K562 (cell line): Measurements from ENCODE around the gene HMCES.

Experiments
- BRD9 ChIP-seq: fragments of 450-650 bp; IDR thresholded peaks from 2 replicates; pipeline ENCODE4 v1.6.1; 2018; ENCODE audit warnings: low read depth; ENCODE audit not compliant: partially characterized antibody
- TF ChIP-seq, protein P1 (sequence below): sonication (generic); formaldehyde crosslinking; IDR thresholded peaks from 2 replicates; pipeline ENCODE4 v1.8.0; 2022; ENCODE audit warnings: mild to moderate bottlenecking, missing genetic modification reagents, borderline replicate concordance

GRCh38 chr3:129345971-129346370, 67.3 kb downstream of the HMCES start:
- no peak for TF ChIP-seq BRD9
- TF ChIP-seq, protein P1, sequence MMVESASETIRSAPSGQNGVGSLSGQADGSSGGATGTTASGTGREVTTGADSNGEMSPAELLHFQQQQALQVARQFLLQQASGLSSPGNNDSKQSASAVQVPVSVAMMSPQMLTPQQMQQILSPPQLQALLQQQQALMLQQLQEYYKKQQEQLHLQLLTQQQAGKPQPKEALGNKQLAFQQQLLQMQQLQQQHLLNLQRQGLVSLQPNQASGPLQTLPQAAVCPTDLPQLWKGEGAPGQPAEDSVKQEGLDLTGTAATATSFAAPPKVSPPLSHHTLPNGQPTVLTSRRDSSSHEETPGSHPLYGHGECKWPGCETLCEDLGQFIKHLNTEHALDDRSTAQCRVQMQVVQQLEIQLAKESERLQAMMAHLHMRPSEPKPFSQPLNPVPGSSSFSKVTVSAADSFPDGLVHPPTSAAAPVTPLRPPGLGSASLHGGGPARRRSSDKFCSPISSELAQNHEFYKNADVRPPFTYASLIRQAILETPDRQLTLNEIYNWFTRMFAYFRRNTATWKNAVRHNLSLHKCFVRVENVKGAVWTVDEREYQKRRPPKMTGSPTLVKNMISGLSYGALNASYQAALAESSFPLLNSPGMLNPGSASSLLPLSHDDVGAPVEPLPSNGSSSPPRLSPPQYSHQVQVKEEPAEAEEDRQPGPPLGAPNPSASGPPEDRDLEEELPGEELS (CRISPR knock-in tag), result no peak
